Thoracic aorta (tissue), 2 donors: ENCODE results near the gene DOHH. TPM values are rescaled to one million over a fixed set of nuclear protein-coding genes. Genes with fewer than 3 reads are reported as not detected.

Experiments used
- ATAC-seq: fragments of 150-250 bp; one replicate; pipeline ENCODE4 v1.8.0; 2017; ENCODE audit warnings: low read depth; ENCODE audit not compliant: insufficient number of reproducible peaks, low FRiP score
- DNase-seq: peaks from one replicate; pipeline ENCODE4 v3.0.0-alpha.2; 2020; ENCODE audit warnings: low spot score
- H3K27ac ChIP-seq, 2 donors: fragments of 200-600 bp; sonication (generic); 1 replicate in 1 of 2; 2 replicates in 1 of 2; pipeline ENCODE4 v1.5.1; 2016; ENCODE audit warnings: mild to moderate bottlenecking in 2 of 2, moderate library complexity in 2 of 2
- H3K27me3 ChIP-seq: fragments of 200-600 bp; sonication (generic); replicated peaks from 2 replicates; pipeline ENCODE4 v1.6.0; 2016; ENCODE audit warnings: mild to moderate bottlenecking; ENCODE audit not compliant: insufficient read depth
- H3K36me3 ChIP-seq: fragments of 200-600 bp; sonication (generic); one replicate; pipeline ENCODE4 v1.5.1; 2016
- H3K4me1 ChIP-seq, 2 donors: fragments of 200-600 bp; sonication (generic); 1 replicate in 1 of 2; 2 replicates in 1 of 2; pipeline versions ENCODE4 v1.5.1 to v1.6.0; 2016; ENCODE audit warnings: low read depth in 2 of 2, mild to moderate bottlenecking in 1 of 2; ENCODE audit not compliant: control insufficient read depth in 1 of 2
- H3K4me3 ChIP-seq: fragments of 200-600 bp; sonication (generic); 2 replicates; pipeline ENCODE4 v1.5.1; 2016; ENCODE audit warnings: mild to moderate bottlenecking
- H3K9me3 ChIP-seq: fragments of 200-600 bp; sonication (generic); 2 replicates; pipeline ENCODE4 v1.5.1; 2016
- CTCF ChIP-seq: fragments of 200-600 bp; sonication (generic); IDR thresholded peaks from one replicate; pipeline ENCODE4 v1.5.1; 2019; ENCODE audit warnings: antibody characterized with exemption
- total RNA-seq, 2 donors: library from RNA; depleted of rRNA; stranded (reverse); fragments of >200 nt; gene quantifications; one replicate each; pipeline versions ENCODE4 v1.1.0 to v1.2.3, GENCODE V29; 2016

The DOHH gene
- total RNA-seq: 10 to 100 TPM; 22.0 to 24.2 TPM

DNA sequence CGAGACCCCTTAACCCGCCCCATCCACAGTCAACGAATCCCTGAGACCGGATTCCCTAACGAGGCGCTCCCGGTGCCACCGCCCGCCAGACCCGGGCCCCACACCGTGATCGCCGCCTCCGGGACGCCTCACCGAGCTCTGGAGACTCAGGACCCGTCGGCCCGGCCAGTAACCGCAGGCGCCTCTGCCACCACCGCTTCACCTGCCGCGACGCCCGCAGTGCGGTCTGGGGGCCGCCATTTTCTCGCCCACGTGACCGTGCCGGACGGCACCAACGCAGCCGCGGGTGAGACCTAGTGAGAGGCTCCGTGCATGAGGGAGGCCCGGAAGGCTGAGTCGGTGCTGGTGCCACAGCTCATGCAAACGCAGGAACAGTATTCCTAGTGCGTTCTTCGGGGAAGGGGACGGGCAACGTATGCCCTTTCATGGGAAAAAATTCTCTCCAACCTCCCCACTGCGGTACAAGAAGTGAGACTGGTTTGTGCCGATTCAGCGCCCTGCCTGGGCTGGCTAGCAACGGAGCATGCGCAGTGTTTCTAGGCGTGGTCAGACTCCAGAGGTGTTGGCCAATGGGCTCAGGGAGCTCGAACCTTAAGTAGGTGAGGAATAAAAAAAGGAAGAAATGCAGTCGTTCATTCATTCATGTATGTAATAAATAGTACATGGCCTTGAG is at the start of gene DOHH:
DOHH (minus strand) TSS at position 246 of the 673 bp plus-strand sequence. CDS start 3,860 bp downstream, outside the sequence.
- DNase-seq (peak; percentile 85), ATAC-seq (peak; percentile 71)
- TF ChIP-seq CTCF: no peak
- H3K27ac ChIP-seq: peak within 1 kb of the TSS; percentile 76 to 92
- H3K9me3 ChIP-seq: no peaks in the 10 kb centered on the region
- H3K36me3 ChIP-seq: peaks cover 3% of the 10 kb centered on the region
- peak within 1 kb of the TSS; percentile 87 for H3K4me3 ChIP-seq
- no peaks in the 10 kb centered on the region for H3K27me3 ChIP-seq
- peaks cover 13 to 18% of the 10 kb centered on the region in 2 donors for H3K4me1 ChIP-seq

DNA sequence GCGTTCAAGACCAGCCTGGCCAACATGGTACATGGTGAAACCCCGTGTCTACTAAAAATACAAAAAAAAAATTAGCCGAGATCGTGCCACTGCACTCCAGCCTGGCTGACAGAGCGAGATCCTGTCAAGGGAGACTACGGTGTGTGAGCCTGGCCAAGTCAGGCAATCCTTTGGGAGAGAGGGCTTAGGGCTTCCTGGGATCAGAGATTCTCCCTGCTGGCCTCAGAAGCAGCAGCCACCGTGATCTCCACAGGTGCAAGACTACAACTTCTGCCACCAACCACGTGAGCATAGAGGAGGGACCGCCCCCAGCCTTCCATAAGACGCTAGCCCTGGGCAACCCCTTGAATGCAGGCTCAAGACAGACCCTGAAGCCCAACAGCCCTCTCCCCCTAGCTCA is 49.3 kb upstream of the DOHH start:
- Histone ChIP-seq H3K27ac (no peak overlapping the region), H3K36me3 (no peaks in the 10 kb centered on the region), H3K4me3 (no peak overlapping the region), H3K27me3 (no peaks in the 10 kb centered on the region), H3K9me3 (no peaks in the 10 kb centered on the region), H3K4me1 (peaks cover 0 to 3% of the 10 kb centered on the region in 2 donors)
- no peak for TF ChIP-seq CTCF
- DNase-seq (no peak), ATAC-seq (no peak)

DNA sequence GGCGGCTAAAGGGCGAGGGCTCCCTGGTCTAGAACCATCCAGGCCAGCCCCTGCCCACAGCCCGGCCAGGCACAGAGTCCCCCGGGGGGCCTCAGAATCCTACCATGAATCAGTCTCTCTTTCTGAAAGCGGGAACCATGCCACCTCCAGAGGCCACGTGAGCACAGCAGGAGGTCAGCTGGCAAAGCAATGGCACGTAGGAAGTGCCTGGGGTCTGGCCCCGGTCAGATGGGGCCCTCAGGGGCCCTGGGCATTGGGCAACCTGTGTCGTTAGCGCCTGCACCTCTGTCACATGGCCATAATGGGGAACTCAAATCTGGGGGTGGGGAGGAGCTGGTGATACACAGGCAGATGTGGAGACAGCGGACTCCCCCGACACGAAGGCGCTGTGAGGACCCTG is 48.1 kb upstream of the DOHH start:
- H3K9me3 ChIP-seq: no peaks in the 10 kb centered on the region
- H3K4me3 ChIP-seq: no peak overlapping the region
- peaks cover 0 to 4% of the 10 kb centered on the region in 2 donors for H3K4me1 ChIP-seq
- H3K36me3 ChIP-seq: no peaks in the 10 kb centered on the region
- H3K27me3 ChIP-seq: no peaks in the 10 kb centered on the region
- ATAC-seq (no peak), DNase-seq (no peak)
- no peak for TF ChIP-seq CTCF
- H3K27ac ChIP-seq: no peak overlapping the region

- ATAC-seq (no peak), DNase-seq (no peak)
- Histone ChIP-seq H3K4me3 (no peak overlapping the region), H3K36me3 (no peaks in the 10 kb centered on the region), H3K27ac (no peak overlapping the region), H3K9me3 (no peaks in the 10 kb centered on the region), H3K27me3 (no peaks in the 10 kb centered on the region), H3K4me1 (peaks cover 0 to 12% of the 10 kb centered on the region in 2 donors)
- no peak for TF ChIP-seq CTCF
Observed at GRCh38 chr19:3547767-3548282, 47.4 kb upstream of the DOHH start.

DNA sequence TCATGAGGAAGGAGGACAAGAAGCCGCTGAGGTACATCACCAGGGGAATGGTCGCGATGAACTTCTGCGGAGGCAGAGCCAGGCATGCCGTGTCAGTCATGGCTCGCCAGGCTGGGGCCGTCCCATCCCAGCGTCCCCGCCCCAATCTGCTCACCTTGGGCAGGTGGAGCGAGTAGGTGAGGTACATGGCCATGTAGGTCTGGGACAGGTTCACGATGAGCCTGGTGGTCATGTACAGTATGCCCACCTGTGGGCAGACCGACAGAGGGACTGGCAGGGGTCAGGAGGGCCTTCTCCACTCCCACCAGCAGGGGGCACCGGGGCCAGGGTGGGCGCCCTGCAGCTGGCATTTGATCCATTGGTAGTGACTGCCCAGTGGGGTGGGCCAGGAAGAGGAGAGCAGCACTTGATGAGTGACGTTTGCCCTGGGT is 46.8 kb upstream of the DOHH start:
- TF ChIP-seq CTCF: peak; percentile 40

More for the DNA sequence above, 46.8 kb upstream of the DOHH start:
- Histone ChIP-seq H3K9me3 (no peaks in the 10 kb centered on the region), H3K4me3 (no peak overlapping the region), H3K4me1 (peaks cover 0 to 14% of the 10 kb centered on the region in 2 donors), H3K36me3 (no peaks in the 10 kb centered on the region), H3K27ac (no peak overlapping the region), H3K27me3 (no peaks in the 10 kb centered on the region)
- ATAC-seq (no peak), DNase-seq (no peak)
